Adipose tissue (tissue), 3 donors: ENCODE measurements around the gene ACOD1. TPM values are rescaled to one million over a fixed set of nuclear protein-coding genes. Genes with fewer than 3 reads are reported as not detected.
A peak's percentile ranks its signal among the peaks of the same experiment; 100 is the strongest.

Experiments used
- H3K27ac ChIP-seq: one replicate; pipeline ENCODE4 v1.5.1; 2013; ENCODE audit warnings: low read depth, low read length
- WGBS, 3 donors: extraction: QIAGEN DNeasy Blood & Tissue Kit; methylation state at CpG; one replicate each; pipeline ENCODE4 v1.1.7; 2013; 5-methylcytosine and 5-hydroxymethylcytosine counted together
- polyA plus RNA-seq, 3 donors: library from polyadenylated mRNA; stranded (reverse); fragments of 200-250 nt; gene quantifications; one replicate each; pipeline ENCODE4 v1.2.3, GENCODE V29; 2013
- donor health status: healthy with polysubstance abuse.
- donor health status: Bipolar disorder and iron deficiency.
- donor health status: healthy.

Gene ACOD1
- polyA plus RNA-seq, 3 donors, result 0.33 TPM; not detected in 2

DNA sequence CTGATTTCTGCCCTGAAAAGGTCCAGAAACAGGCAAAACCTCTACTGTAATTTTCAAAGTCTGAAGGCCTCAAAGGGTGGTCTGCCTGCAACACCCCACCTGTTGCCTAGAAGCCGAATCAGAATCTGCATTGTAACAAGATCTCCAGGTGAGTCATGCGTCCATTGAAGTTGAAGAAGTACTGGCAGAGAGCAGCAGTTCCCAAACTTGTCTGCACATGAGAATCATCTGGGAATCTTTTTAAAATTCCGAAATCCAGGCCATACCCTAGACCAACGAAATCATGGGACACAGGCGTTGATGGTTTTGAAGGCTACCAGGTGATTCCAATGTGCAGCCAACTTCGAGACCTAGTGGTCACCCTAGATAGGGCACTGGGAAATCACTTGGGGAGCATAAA is 27.6 kb downstream of the ACOD1 start:
- H3K27ac ChIP-seq, result no peak overlapping the region
- 92 to 93% (median 92%) methylated on average over 6 of the region's 6 CpGs for WGBS, 3 donors

GRCh38 chr13:76976490-76976889 is 28.2 kb downstream of the ACOD1 start:
- WGBS, 3 donors, result 50 to 72% (median 60%) methylated on average over 8 of the region's 8 CpGs
- no peak overlapping the region for H3K27ac ChIP-seq

- no peak overlapping the region for H3K27ac ChIP-seq
- 63 to 85% (median 84%) methylated on average over 5 of the region's 5 CpGs for WGBS, 3 donors
These were observed 28.6 kb downstream of the ACOD1 start for GRCh38 chr13:76976929-76977328.

DNA sequence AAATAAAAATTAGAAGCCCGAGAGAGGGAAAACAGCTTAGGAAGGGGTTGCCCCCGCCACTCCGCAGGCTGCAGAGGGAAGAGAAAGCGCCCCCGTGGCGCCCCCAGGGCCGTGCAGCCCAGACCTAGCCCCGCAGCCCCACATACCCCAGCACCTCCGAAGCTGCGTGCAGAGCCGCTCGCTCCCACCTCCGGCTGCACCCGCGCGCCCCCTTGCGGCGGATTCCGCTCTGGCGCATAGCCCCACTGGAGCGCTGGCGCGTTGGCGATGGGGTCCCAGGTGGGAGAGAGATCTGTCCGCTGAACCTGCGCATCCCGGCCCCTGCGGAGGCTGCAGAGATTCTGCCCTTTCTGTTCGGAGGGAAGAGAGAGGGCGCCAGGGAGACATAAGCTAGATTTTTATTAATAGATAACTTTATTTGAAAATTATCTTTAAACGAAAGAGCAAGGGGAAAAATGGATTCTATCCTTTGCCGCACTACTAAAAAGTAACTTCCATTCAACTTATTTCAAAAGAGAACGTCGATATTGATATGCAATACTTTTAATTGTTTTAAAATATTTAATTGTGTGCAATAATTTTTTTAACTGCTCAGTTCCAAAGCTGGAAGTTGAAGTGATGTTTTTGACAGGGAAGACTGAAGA is 31.9 kb downstream of the ACOD1 start:
- H3K27ac ChIP-seq, result no peak overlapping the region
- 4 to 5% (median 4%) methylated on average over 34 of the region's 34 CpGs for WGBS, 3 donors

GRCh38 chr13:76982061-76982460 is 33.8 kb downstream of the ACOD1 start:
- no peak overlapping the region for H3K27ac ChIP-seq
- 44 to 56% (median 51%) methylated on average over 6 of the region's 6 CpGs for WGBS, 3 donors

GRCh38 chr13:76983676-76984075 is 35.4 kb downstream of the ACOD1 start:
- no peak overlapping the region for H3K27ac ChIP-seq
- 64 to 77% (median 75%) methylated on average over 5 of the region's 5 CpGs for WGBS, 3 donors

- WGBS, 3 donors, result 31 to 36% (median 32%) methylated on average over 15 of the region's 15 CpGs
These were observed 43.1 kb downstream of the ACOD1 start for GRCh38 chr13:76991432-76991795.

GRCh38 chr13:76991796-76992547 is 43.7 kb downstream of the ACOD1 start, which contains the start of gene CLN5:
Gene CLN5 (plus strand): TSS chr13:76992081. CDS start chr13:76992099, 18 bp downstream.
- 1 to 2% (median 1%) methylated on average over 67 to 73 of the region's 73 CpGs for WGBS, 3 donors
- peak within 1 kb of the TSS; percentile 48 for H3K27ac ChIP-seq

More at GRCh38 chr13:76991432-76991795, 43.1 kb downstream of the ACOD1 start:
- peak overlapping the region; percentile 48 for H3K27ac ChIP-seq

GRCh38 chr13:76992548-76993001 is 44.3 kb downstream of the ACOD1 start:
- WGBS, 3 donors, result 1 to 2% (median 1%) methylated on average over 20 of the region's 20 CpGs
- no peak overlapping the region for H3K27ac ChIP-seq

DNA sequence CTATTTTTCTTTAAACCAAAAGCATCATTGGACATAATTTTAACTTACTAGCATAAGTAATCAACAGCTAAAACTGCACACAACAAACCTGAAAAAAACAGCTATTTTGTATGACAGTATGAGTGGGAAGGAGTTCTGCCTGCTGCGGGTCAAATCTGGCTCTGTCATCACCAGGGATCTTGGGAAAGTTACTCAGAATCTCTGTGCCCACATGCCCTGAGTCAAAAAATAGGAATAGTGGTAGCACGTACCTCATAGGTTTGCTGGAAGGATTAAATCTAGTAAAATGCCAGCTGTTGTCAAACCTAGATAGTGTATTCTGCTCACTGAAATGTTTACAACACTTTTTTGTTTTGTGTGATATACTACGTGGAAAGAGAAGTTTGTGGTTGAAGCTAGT is 44.7 kb downstream of the ACOD1 start:
- WGBS, 3 donors, result 35 to 41% (median 41%) methylated on average over 3 of the region's 3 CpGs
- H3K27ac ChIP-seq, result no peak overlapping the region

DNA sequence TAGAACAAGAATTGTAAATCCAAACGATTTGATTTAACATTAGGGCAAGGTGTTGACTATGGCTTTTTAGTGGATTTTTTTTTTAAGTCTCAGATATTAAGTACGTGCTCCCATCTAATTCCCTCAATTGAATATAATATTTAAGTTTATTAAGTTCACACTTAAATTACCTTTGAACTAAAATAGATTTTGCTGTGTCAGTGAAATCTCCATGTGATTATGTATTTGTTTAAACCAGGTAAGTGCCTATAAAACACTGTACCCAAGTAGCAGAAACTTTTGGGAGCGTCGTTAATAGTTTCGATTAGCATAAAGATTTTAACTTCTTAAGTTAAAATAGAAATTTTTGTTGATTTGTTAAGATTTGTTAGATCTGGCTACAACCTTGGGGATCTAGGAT is 45.2 kb downstream of the ACOD1 start:
- 76 to 87% (median 86%) methylated on average over 5 of the region's 5 CpGs for WGBS, 3 donors
- H3K27ac ChIP-seq, result no peak overlapping the region

DNA sequence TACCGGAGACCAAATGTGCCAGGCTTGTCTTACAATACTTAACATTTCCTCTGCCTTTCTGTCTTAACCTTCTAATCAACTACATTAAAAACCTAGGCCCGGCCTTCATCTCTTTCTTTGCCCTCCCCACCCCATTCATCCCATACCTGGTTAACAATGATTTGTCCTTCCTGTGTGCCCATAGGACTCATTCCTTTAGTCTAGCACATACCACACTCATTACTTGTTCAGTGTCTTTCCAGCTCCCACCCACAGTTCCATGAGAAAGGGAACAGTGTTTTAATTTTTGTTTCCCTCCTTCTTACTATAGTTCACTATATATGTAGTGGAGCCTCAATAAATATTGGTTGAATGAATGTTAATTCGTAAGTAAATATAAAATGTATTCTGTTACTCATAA is 46.0 kb downstream of the ACOD1 start:
- no peak overlapping the region for H3K27ac ChIP-seq
- 94 to 95% (median 94%) methylated on average over 3 of the region's 3 CpGs for WGBS, 3 donors

GRCh38 chr13:77000475-77000874 is 52.2 kb downstream of the ACOD1 start:
- 49 to 62% (median 55%) methylated on average over 1 of the region's 1 CpG for WGBS, 3 donors
- no peak overlapping the region for H3K27ac ChIP-seq

DNA sequence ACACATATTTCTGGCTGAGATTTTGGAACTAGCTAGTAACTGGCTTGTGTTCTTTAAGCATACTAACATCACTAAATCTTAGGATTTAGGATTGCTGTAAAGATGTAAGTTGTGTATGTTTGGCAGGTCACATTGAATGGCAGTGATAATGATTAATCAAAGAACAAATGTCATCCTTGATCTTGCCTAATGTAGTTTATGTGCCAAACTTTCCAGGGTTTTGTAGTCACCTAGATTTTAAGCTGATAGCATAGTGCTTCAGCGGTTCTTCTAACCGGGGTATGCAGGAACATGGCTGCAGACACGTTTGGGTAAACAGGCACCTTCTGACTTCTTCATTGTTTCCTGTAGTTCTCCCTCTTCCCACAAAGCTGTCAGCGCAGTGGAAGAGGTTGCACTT is 53.2 kb downstream of the ACOD1 start:
- 46 to 77% (median 75%) methylated on average over 4 of the region's 4 CpGs for WGBS, 3 donors

DNA sequence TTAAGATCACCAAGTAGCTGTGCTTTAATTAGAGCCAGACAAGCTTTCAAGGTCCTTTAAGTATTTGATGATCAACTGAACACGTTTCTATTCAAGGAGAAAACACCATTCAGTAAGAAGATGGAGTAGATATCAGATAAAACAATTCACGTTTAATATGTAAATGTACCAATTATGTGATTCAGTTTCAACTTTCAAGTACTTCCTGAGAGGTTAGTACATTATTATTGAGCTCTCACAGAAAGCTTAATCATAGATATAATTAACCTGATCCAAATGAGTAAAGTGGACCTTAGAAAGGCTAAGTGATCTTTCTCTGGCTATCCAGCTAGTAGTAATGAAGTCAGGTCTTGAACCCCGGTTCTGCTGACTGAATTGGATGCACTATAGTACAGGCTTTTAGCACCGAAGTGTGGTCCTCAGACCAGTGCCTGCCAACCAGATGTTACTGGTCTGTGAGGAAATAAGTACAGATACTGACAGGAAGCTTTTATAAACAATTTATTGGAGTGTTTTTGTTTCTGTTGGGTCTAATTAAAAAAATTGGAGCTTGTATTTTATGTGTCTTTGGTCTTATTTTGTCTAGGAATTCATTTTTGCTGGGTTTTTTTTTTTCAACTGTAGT is 53.8 kb downstream of the ACOD1 start:
- 40 to 71% (median 58%) methylated on average over 4 of the region's 4 CpGs for WGBS, 3 donors
- no peak overlapping the region for H3K27ac ChIP-seq

More for the DNA sequence above, 53.2 kb downstream of the ACOD1 start:
- no peak overlapping the region for H3K27ac ChIP-seq

GRCh38 chr13:77002590-77003190 is 54.4 kb downstream of the ACOD1 start:
- WGBS, 3 donors, result 49 to 69% (median 61%) methylated on average over 7 of the region's 7 CpGs
- no peak overlapping the region for H3K27ac ChIP-seq
